H1 (cell line): ENCODE measurements around the gene PHF14. TPM values are rescaled to one million over a fixed set of nuclear protein-coding genes. Genes with fewer than 3 reads are reported as not detected.
A peak's percentile ranks its signal among the peaks of the same experiment; 100 is the strongest.

Source experiments
- BCL11A ChIP-seq, 2 experiments: IDR thresholded peaks; one replicate each; pipeline ENCODE4 v1.6.1; 2011; ENCODE audit warnings: low read depth in 2 of 2, low read length in 2 of 2, mild to moderate bottlenecking in 2 of 2
- BRCA1 ChIP-seq: IDR thresholded peaks from 2 replicates; pipeline ENCODE4 v1.6.1; 2012; ENCODE audit warnings: low read depth, low read length, improper control_type of control experiment
- CHD2 ChIP-seq: IDR thresholded peaks from 2 replicates; pipeline ENCODE4 v1.6.1; 2012; ENCODE audit warnings: low read length, improper control_type of control experiment
- EP300 ChIP-seq, 2 experiments: IDR thresholded peaks; 1 replicate in 1 of 2; 2 replicates in 1 of 2; pipeline ENCODE4 v1.6.1; 2011 to 2012; ENCODE audit warnings: low read depth in 2 of 2, low read length in 2 of 2, mild to moderate bottlenecking in 2 of 2, borderline replicate concordance in 1 of 2, inconsistent platforms in 1 of 2, moderate library complexity in 1 of 2
- GTF2F1 ChIP-seq: IDR thresholded peaks from 2 replicates; pipeline ENCODE4 v1.6.1; 2012; ENCODE audit warnings: low read depth, low read length, improper control_type of control experiment, borderline replicate concordance
- HDAC2 ChIP-seq, 2 experiments: fragments of 300-600 bp in 1 of 2; sonication (generic) in 1 of 2; IDR thresholded peaks; 2 replicates each; pipeline ENCODE4 v1.6.1; 2011 to 2012; ENCODE audit warnings: low read depth in 2 of 2, low read length in 2 of 2, mild to moderate bottlenecking in 2 of 2, moderate library complexity in 2 of 2, borderline replicate concordance in 1 of 2, inconsistent platforms in 1 of 2
- JUN ChIP-seq: IDR thresholded peaks from 2 replicates; pipeline ENCODE4 v1.6.1; 2011; ENCODE audit warnings: low read depth, mild to moderate bottlenecking, improper control_type of control experiment, low read length
- KDM1A ChIP-seq: fragments of 200-600, 300-600 bp; sonication (generic); IDR thresholded peaks from 2 replicates; pipeline ENCODE4 v1.7.1; 2016; ENCODE audit warnings: mild to moderate bottlenecking, low read length, borderline replicate concordance
- KDM5A ChIP-seq: fragments of 200-600 bp; IDR thresholded peaks from 2 replicates; pipeline ENCODE4 v1.7.1; 2012; ENCODE audit warnings: mild to moderate bottlenecking, low read length, inconsistent platforms, mixed read lengths
- POLR2A ChIP-seq, 2 experiments: IDR thresholded peaks; 1 replicate in 1 of 2; 2 replicates in 1 of 2; pipeline ENCODE4 v1.6.1; 2011; ENCODE audit warnings: low read depth in 2 of 2, low read length in 2 of 2, mild to moderate bottlenecking in 2 of 2; ENCODE audit errors: control extremely low read depth in 1 of 2
- POU5F1 ChIP-seq: IDR thresholded peaks from 2 replicates; pipeline ENCODE4 v1.6.1; 2011; ENCODE audit warnings: low read depth, mild to moderate bottlenecking, low read length, moderate library complexity
- RBBP5 ChIP-seq: IDR thresholded peaks from 2 replicates; pipeline ENCODE4 v1.7.1; 2012; ENCODE audit warnings: low read depth, mild to moderate bottlenecking, inconsistent platforms, low read length, moderate library complexity, borderline replicate concordance
- RFX5 ChIP-seq: IDR thresholded peaks from 2 replicates; pipeline ENCODE4 v1.6.1; 2011; ENCODE audit warnings: low read depth, low read length, improper control_type of control experiment, borderline replicate concordance
- RXRA ChIP-seq: IDR thresholded peaks from 2 replicates; pipeline ENCODE4 v1.6.1; 2011; ENCODE audit warnings: low read depth, mild to moderate bottlenecking, low read length, moderate library complexity; ENCODE audit not compliant: insufficient read depth
- SAP30 ChIP-seq: fragments of 300-600 bp; sonication (generic); IDR thresholded peaks from 2 replicates; pipeline ENCODE4 v1.7.1; 2012; ENCODE audit warnings: low read length, moderate library complexity, mild to moderate bottlenecking, inconsistent platforms; ENCODE audit not compliant: insufficient read depth, insufficient replicate concordance
- SUZ12 ChIP-seq: fragments of 200-600 bp; sonication (generic); IDR thresholded peaks from 2 replicates; pipeline ENCODE4 v1.6.1; 2012; ENCODE audit warnings: mild to moderate bottlenecking, inconsistent platforms, low read length, moderate library complexity, mixed read lengths
- TBP ChIP-seq: IDR thresholded peaks from 2 replicates; pipeline ENCODE4 v1.6.1; 2011; ENCODE audit warnings: low read depth, low read length, improper control_type of control experiment
- polyA plus RNA-seq, 7 experiments: library from polyadenylated mRNA; depleted of rRNA in 3 of 7; stranded (reverse) in 5 of 7; unstranded in 2 of 7; fragments of >200 nt in 5 of 7; fragments of 200-250 nt in 2 of 7; gene quantifications; 1 replicate in 5 of 7; 2 replicates in 1 of 7; 4 replicates in 1 of 7; pipeline versions ENCODE4 v1.2.1 to v1.2.3, GENCODE V29; 2011 to 2013; ENCODE audit warnings: missing spikeins in 2 of 7, mixed read lengths in 2 of 7
- total RNA-seq: library from RNA; stranded (reverse); fragmentation: NEBNext Ultra II Directional; extraction: Animal tissue kit (Norgen Biotek cat#: 25700); gene quantifications from 2 replicates; pipeline ENCODE4 v1.2.1, GENCODE V29; 2021
- TF ChIP-seq, protein P1 (sequence below): IDR thresholded peaks from 2 replicates; pipeline ENCODE4 v1.6.1; 2011; ENCODE audit warnings: low read depth, mild to moderate bottlenecking, low read length; ENCODE audit not compliant: insufficient read depth
- TF ChIP-seq, protein P2 (sequence below): IDR thresholded peaks from 2 replicates; pipeline ENCODE4 v1.6.1; 2012; ENCODE audit warnings: inconsistent platforms
- TF ChIP-seq, protein P3 (sequence below), 3 experiments: IDR thresholded peaks; 1 replicate in 2 of 3; 2 replicates in 1 of 3; pipeline versions ENCODE4 v1.5.1 to v1.6.1; 2011; ENCODE audit warnings: low read length in 3 of 3, mild to moderate bottlenecking in 3 of 3, inconsistent platforms in 2 of 3, low read depth in 1 of 3, moderate library complexity in 1 of 3; ENCODE audit not compliant: insufficient read depth in 1 of 3; ENCODE audit errors: control extremely low read depth in 1 of 3

The PHF14 gene
- total and polyA plus RNA-seq, 2 of the 8 experiments (the other 6 are each of a cell fraction or from before 2014, with no cell fraction given), result 17.9 to 70.6 TPM

GRCh38 chr7:11193131-11193867 is 219.6 kb downstream of the PHF14 start (continued):
- TF ChIP-seq, protein P1, sequence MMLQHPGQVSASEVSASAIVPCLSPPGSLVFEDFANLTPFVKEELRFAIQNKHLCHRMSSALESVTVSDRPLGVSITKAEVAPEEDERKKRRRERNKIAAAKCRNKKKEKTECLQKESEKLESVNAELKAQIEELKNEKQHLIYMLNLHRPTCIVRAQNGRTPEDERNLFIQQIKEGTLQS, result no peak
- TF ChIP-seq TBP (no peak), BRCA1 (no peak), SUZ12 (no peak), RBBP5 (no peak; the same call in 1 of the 2 replicates), KDM5A (no peak), POU5F1 (peak; percentile 52; the same call in 1 of the 2 replicates), POLR2A (IDR thresholded peaks at IDR 0.05; ENCODE audit: control extremely low read depth in 1 of 2, low read depth in 2 of 2, low read length in 2 of 2) (peak in 1 of 2 experiments; percentile 60; a peak in 1 of 3 replicates), CHD2 (no peak), JUN (no peak), EP300 (IDR thresholded peaks at IDR 0.05; ENCODE audit: borderline replicate concordance in 1 of 2, low read depth in 2 of 2, low read length in 2 of 2) (no peak), BCL11A (IDR thresholded peaks at IDR 0.05; ENCODE audit: low read depth in 2 of 2, low read length in 2 of 2) (no peak), HDAC2 (IDR thresholded peaks at IDR 0.05; ENCODE audit: borderline replicate concordance in 1 of 2, low read depth in 2 of 2, low read length in 2 of 2) (peak in 1 of 2 experiments; percentile 65; a peak in 1 of 4 replicates), SAP30 (no peak), KDM1A (no peak), GTF2F1 (no peak), RXRA (no peak), RFX5 (no peak)
- TF ChIP-seq, protein P2, sequence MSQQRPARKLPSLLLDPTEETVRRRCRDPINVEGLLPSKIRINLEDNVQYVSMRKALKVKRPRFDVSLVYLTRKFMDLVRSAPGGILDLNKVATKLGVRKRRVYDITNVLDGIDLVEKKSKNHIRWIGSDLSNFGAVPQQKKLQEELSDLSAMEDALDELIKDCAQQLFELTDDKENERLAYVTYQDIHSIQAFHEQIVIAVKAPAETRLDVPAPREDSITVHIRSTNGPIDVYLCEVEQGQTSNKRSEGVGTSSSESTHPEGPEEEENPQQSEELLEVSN, result 0 out of 2 replicates have a peak, but pooled peaks have one; percentile 23
- TF ChIP-seq, protein P3, sequence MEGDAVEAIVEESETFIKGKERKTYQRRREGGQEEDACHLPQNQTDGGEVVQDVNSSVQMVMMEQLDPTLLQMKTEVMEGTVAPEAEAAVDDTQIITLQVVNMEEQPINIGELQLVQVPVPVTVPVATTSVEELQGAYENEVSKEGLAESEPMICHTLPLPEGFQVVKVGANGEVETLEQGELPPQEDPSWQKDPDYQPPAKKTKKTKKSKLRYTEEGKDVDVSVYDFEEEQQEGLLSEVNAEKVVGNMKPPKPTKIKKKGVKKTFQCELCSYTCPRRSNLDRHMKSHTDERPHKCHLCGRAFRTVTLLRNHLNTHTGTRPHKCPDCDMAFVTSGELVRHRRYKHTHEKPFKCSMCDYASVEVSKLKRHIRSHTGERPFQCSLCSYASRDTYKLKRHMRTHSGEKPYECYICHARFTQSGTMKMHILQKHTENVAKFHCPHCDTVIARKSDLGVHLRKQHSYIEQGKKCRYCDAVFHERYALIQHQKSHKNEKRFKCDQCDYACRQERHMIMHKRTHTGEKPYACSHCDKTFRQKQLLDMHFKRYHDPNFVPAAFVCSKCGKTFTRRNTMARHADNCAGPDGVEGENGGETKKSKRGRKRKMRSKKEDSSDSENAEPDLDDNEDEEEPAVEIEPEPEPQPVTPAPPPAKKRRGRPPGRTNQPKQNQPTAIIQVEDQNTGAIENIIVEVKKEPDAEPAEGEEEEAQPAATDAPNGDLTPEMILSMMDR (IDR thresholded peaks at IDR 0.05; ENCODE audit: control extremely low read depth in 1 of 3, insufficient read depth in 1 of 3, low read depth in 1 of 3, low read length in 3 of 3), result no peak
